Stimulated activated CD8-positive, alpha-beta memory T cell treated with anti-CD3 and anti-CD28 coated beads, Interleukin-15, amount 100 ng/mL, for 48 hours (primary cell): ENCODE measurements around the gene LSAMP.
"Not testable (repeated sequence)": the region's sequence is repeated elsewhere in the genome, so short reads cannot be mapped to it uniquely, and the experiment has no call there.

Experiments
- DNase-seq, 2 donors: peaks; one replicate each; pipeline ENCODE4 v3.0.0-alpha.2; 2020; ENCODE audit warnings: low read depth in 2 of 2

Gene LSAMP

GRCh38 chr3:116103868-116104530 is 341.3 kb downstream of the LSAMP start:
- no peak for DNase-seq

GRCh38 chr3:116102037-116102436 is 343.2 kb downstream of the LSAMP start:
- no peak for DNase-seq

- no peak for DNase-seq
Measured at GRCh38 chr3:116097226-116097625, 348.1 kb downstream of the LSAMP start.

- DNase-seq, result no peak
Measured at GRCh38 chr3:116096631-116097030, 348.7 kb downstream of the LSAMP start.

- DNase-seq, result no peak
Measured at GRCh38 chr3:116093374-116093773, 351.9 kb downstream of the LSAMP start.

GRCh38 chr3:116087426-116087825 is 357.9 kb downstream of the LSAMP start:
- no peak for DNase-seq

GRCh38 chr3:116084999-116085791 is 360.1 kb downstream of the LSAMP start:
- DNase-seq, result no peak

- no peak for DNase-seq
Measured at GRCh38 chr3:116083683-116084082, 361.6 kb downstream of the LSAMP start.

- no peak for DNase-seq
Measured at GRCh38 chr3:116078561-116078960, 366.7 kb downstream of the LSAMP start.

- DNase-seq, result no peak
Measured at GRCh38 chr3:116077557-116077956, 367.7 kb downstream of the LSAMP start.

GRCh38 chr3:116077059-116077458 is 368.2 kb downstream of the LSAMP start:
- DNase-seq, result no peak

- not testable (repeated sequence) for DNase-seq
Measured at GRCh38 chr3:116070516-116071278, 374.6 kb downstream of the LSAMP start.

GRCh38 chr3:116070061-116070460 is 375.2 kb downstream of the LSAMP start:
- no peak for DNase-seq

- DNase-seq, result no peak
Measured at GRCh38 chr3:116069024-116069423, 376.3 kb downstream of the LSAMP start.

GRCh38 chr3:116067326-116067725 is 378.0 kb downstream of the LSAMP start:
- DNase-seq, result no peak

GRCh38 chr3:116065501-116065900 is 379.8 kb downstream of the LSAMP start:
- DNase-seq, result no peak

- DNase-seq, result no peak
Measured at GRCh38 chr3:116064646-116065045, 380.6 kb downstream of the LSAMP start.

- no peak for DNase-seq
Measured at GRCh38 chr3:116059421-116060096, 385.7 kb downstream of the LSAMP start.

GRCh38 chr3:116058844-116059243 is 386.4 kb downstream of the LSAMP start:
- DNase-seq, result no peak

- DNase-seq, result no peak
Measured at GRCh38 chr3:116057400-116058006, 387.8 kb downstream of the LSAMP start.

- no peak for DNase-seq
Measured at GRCh38 chr3:116056280-116056679, 389.0 kb downstream of the LSAMP start.

GRCh38 chr3:116053017-116053416 is 392.3 kb downstream of the LSAMP start:
- no peak for DNase-seq
